SK-N-SH (cell line): Measurements from ENCODE around the gene LIPE. TPM values are rescaled to one million over a fixed set of nuclear protein-coding genes. Genes with fewer than 3 reads are reported as not detected.

ENCODE experiments used
- CTCF ChIA-PET: fragments of 300-600, 350-600 bp; formaldehyde crosslinking; extraction: SDS; loops from one replicate; lab custom pipeline; 2021; lab: Yijun Ruan, JAX
- POLR2A ChIA-PET: fragments of 350-600 bp; sonication (Branson Sonifier 250); formaldehyde crosslinking; extraction: SDS; loops from one replicate; lab custom pipeline; 2020; ENCODE audit warnings: antibody characterized with exemption, inconsistent platforms; lab: Yijun Ruan, JAX
- DNase-seq: peaks from one replicate; pipeline ENCODE4 v3.0.0; 2012
- H2AFZ ChIP-seq: fragments of 200-600 bp; sonication (generic); 2 replicates; pipeline ENCODE4 v1.8.1; 2016; ENCODE audit warnings: antibody characterized with exemption, mild to moderate bottlenecking, low read depth
- H3F3A ChIP-seq: fragments of 200-600 bp; sonication (generic); replicated peaks from 2 replicates; pipeline ENCODE3; 2016; ENCODE audit warnings: antibody characterized with exemption, mild to moderate bottlenecking; ENCODE audit not compliant: insufficient read depth
- H3K27ac ChIP-seq, 2 experiments: fragments of 200-500 bp in 1 of 2; fragments of 200-600 bp in 1 of 2; sonication (Bioruptor generic) in 1 of 2; sonication (generic), shearing (Covaris generic) in 1 of 2; 2 replicates each; pipeline versions ENCODE4 v1.5.1 to v1.6.1; 2014 to 2016; ENCODE audit warnings: low read depth in 2 of 2, inconsistent platforms in 1 of 2, low read length in 1 of 2, mild to moderate bottlenecking in 1 of 2, mixed read lengths in 1 of 2
- H3K27me3 ChIP-seq: fragments of 200-600 bp; sonication (generic), shearing (Covaris generic); 2 replicates; pipeline ENCODE4 v1.6.1; 2016; ENCODE audit warnings: mixed run types; ENCODE audit not compliant: insufficient read depth
- H3K36me3 ChIP-seq, 2 experiments: fragments of 200-500 bp in 1 of 2; fragments of 200-600 bp in 1 of 2; sonication (Bioruptor generic) in 1 of 2; sonication (generic) in 1 of 2; replicated peaks in 1 of 2; 2 replicates each; pipeline versions ENCODE3 to v1.5.1; 2014 to 2016; ENCODE audit warnings: low read length in 1 of 2, mild to moderate bottlenecking in 1 of 2; ENCODE audit not compliant: insufficient read depth in 2 of 2, control insufficient read depth in 1 of 2
- H3K4me1 ChIP-seq, 2 experiments: fragments of 200-500 bp in 1 of 2; fragments of 200-600 bp in 1 of 2; sonication (Bioruptor generic) in 1 of 2; sonication (generic), shearing (Covaris generic) in 1 of 2; 2 replicates each; pipeline versions ENCODE4 v1.5.1 to v1.6.1; 2014 to 2016; ENCODE audit warnings: low read depth in 1 of 2, low read length in 1 of 2, mixed run types in 1 of 2; ENCODE audit not compliant: insufficient read depth in 2 of 2, control insufficient read depth in 1 of 2
- H3K4me2 ChIP-seq: fragments of 200-600 bp; sonication (generic), shearing (Covaris generic); 2 replicates; pipeline ENCODE4 v1.6.1; 2017; ENCODE audit warnings: mixed run types
- H3K4me3 ChIP-seq, 2 experiments: fragments of 200-500 bp in 1 of 2; fragments of 200-600 bp in 1 of 2; sonication (Bioruptor generic) in 1 of 2; sonication (generic), shearing (Covaris generic) in 1 of 2; 2 replicates each; pipeline versions ENCODE4 v1.5.1 to v1.8.1; 2014 to 2016; ENCODE audit warnings: low read depth in 2 of 2, inconsistent platforms in 1 of 2, low read length in 1 of 2, mild to moderate bottlenecking in 1 of 2, mixed read lengths in 1 of 2, moderate library complexity in 1 of 2
- H3K79me2 ChIP-seq: fragments of 200-600 bp; sonication (generic); 2 replicates; pipeline ENCODE4 v1.8.1; 2017; ENCODE audit warnings: mild to moderate bottlenecking; ENCODE audit not compliant: insufficient read depth
- H3K9ac ChIP-seq: fragments of 200-600 bp; sonication (generic); 2 replicates; pipeline ENCODE4 v1.6.1; 2017; ENCODE audit warnings: mixed run types
- H3K9me2 ChIP-seq: fragments of 200-600 bp; sonication (generic); 2 replicates; pipeline ENCODE4 v1.6.1; 2017; ENCODE audit warnings: mixed run types
- H3K9me3 ChIP-seq: fragments of 200-600 bp; sonication (generic); 2 replicates; pipeline ENCODE4 v1.6.1; 2017; ENCODE audit warnings: mixed run types, mild to moderate bottlenecking, moderate library complexity
- H4K20me1 ChIP-seq: fragments of 200-600 bp; sonication (generic); 2 replicates; pipeline ENCODE4 v1.6.1; 2017; ENCODE audit warnings: mild to moderate bottlenecking, mixed run types; ENCODE audit not compliant: insufficient read depth
- CHD2 ChIP-seq: fragments of 150-350 bp; IDR thresholded peaks from 2 replicates; pipeline ENCODE4 v1.6.1; 2018; ENCODE audit warnings: low read length; ENCODE audit not compliant: partially characterized antibody
- ELF1 ChIP-seq: IDR thresholded peaks from 2 replicates; pipeline ENCODE4 v1.4.0; 2012
- EP300 ChIP-seq, 2 experiments: IDR thresholded peaks; 2 replicates each; pipeline versions ENCODE4 v1.4.0 to v1.6.1; 2012; ENCODE audit warnings: borderline replicate concordance in 1 of 2, low read depth in 1 of 2, low read length in 1 of 2
- FOSL2 ChIP-seq: IDR thresholded peaks from 2 replicates; pipeline ENCODE4 v1.4.0; 2012; ENCODE audit warnings: low read depth, mild to moderate bottlenecking, moderate library complexity, borderline replicate concordance
- FOXJ3 ChIP-seq: sonication (generic); formaldehyde crosslinking; IDR thresholded peaks from 2 replicates; pipeline ENCODE4 v1.5.1; 2020; ENCODE audit warnings: mild to moderate bottlenecking, missing genetic modification reagents
- GATA2 ChIP-seq: sonication (generic); formaldehyde crosslinking; IDR thresholded peaks from 2 replicates; pipeline ENCODE4 v1.5.0; 2020; ENCODE audit warnings: mild to moderate bottlenecking, missing genetic modification reagents
- JUND ChIP-seq: IDR thresholded peaks from 2 replicates; pipeline ENCODE4 v1.4.0; 2012
- MEF2A ChIP-seq: IDR thresholded peaks from 2 replicates; pipeline ENCODE4 v1.4.0; 2012; ENCODE audit warnings: low read depth, borderline replicate concordance
- NFIC ChIP-seq: IDR thresholded peaks from 2 replicates; pipeline ENCODE4 v1.4.0; 2012; ENCODE audit warnings: borderline replicate concordance
- RAD21 ChIP-seq: IDR thresholded peaks from 2 replicates; pipeline ENCODE4 v1.6.1; 2012; ENCODE audit warnings: mild to moderate bottlenecking, low read length
- RCOR1 ChIP-seq: fragments of 150-350 bp; IDR thresholded peaks from 2 replicates; pipeline ENCODE4 v1.6.1; 2017; ENCODE audit warnings: antibody characterized with exemption, low read length
- RFX5 ChIP-seq: IDR thresholded peaks from 2 replicates; pipeline ENCODE4 v1.6.1; 2012; ENCODE audit warnings: mild to moderate bottlenecking, improper control_type of control experiment, low read length
- RXRA ChIP-seq: IDR thresholded peaks from 2 replicates; pipeline ENCODE4 v1.4.0; 2012; ENCODE audit warnings: low read depth, mild to moderate bottlenecking, borderline replicate concordance
- SIN3A ChIP-seq: IDR thresholded peaks from 2 replicates; pipeline ENCODE4 v1.6.1; 2012; ENCODE audit warnings: low read depth, mild to moderate bottlenecking, low read length, moderate library complexity, borderline replicate concordance
- SMC3 ChIP-seq: IDR thresholded peaks from 2 replicates; pipeline ENCODE4 v1.6.1; 2012; ENCODE audit warnings: low read depth, low read length, improper control_type of control experiment
- TAF1 ChIP-seq: IDR thresholded peaks from 2 replicates; pipeline ENCODE4 v1.6.1; 2012; ENCODE audit warnings: low read depth, mild to moderate bottlenecking, low read length, moderate library complexity, borderline replicate concordance
- TCF12 ChIP-seq: IDR thresholded peaks from 2 replicates; pipeline ENCODE4 v1.4.0; 2012
- YY1 ChIP-seq: IDR thresholded peaks from 2 replicates; pipeline ENCODE4 v1.4.0; 2012; ENCODE audit warnings: low read depth, mild to moderate bottlenecking
- WGBS: methylation state at CpG from one replicate; pipeline ENCODE4 v1.1.6; 2017; ENCODE audit warnings: low lambda C conversion rate; 5-methylcytosine and 5-hydroxymethylcytosine counted together
- polyA plus RNA-seq, 3 experiments: library from polyadenylated mRNA; depleted of rRNA; stranded (reverse); fragments of >200 nt; gene quantifications; 2 replicates each; pipeline ENCODE4 v1.2.3, GENCODE V29; 2012
- TF ChIP-seq, protein P1 (sequence below): fragments of 200-600 bp; sonication (generic); IDR thresholded peaks from 2 replicates; pipeline ENCODE4 v1.6.1; 2017; ENCODE audit warnings: antibody characterized with exemption, mild to moderate bottlenecking, moderate library complexity
- TF ChIP-seq, protein P2 (sequence below): IDR thresholded peaks from 2 replicates; pipeline ENCODE4 v1.4.0; 2012; ENCODE audit warnings: low read depth, borderline replicate concordance
- TF ChIP-seq, protein P3 (sequence below): IDR thresholded peaks from 2 replicates; pipeline ENCODE4; 2012
- TF ChIP-seq, protein P4 (sequence below): IDR thresholded peaks from 2 replicates; pipeline ENCODE4 v1.4.0; 2012; ENCODE audit warnings: low read depth
- TF ChIP-seq, protein P5 (sequence below): IDR thresholded peaks from 2 replicates; pipeline ENCODE4 v1.4.0; 2012; ENCODE audit warnings: low read depth, borderline replicate concordance

LIPE gene
- polyA plus RNA-seq, 1 of the 3 experiments (the other 2 are of a cell fraction) = 4.4 TPM

DNA sequence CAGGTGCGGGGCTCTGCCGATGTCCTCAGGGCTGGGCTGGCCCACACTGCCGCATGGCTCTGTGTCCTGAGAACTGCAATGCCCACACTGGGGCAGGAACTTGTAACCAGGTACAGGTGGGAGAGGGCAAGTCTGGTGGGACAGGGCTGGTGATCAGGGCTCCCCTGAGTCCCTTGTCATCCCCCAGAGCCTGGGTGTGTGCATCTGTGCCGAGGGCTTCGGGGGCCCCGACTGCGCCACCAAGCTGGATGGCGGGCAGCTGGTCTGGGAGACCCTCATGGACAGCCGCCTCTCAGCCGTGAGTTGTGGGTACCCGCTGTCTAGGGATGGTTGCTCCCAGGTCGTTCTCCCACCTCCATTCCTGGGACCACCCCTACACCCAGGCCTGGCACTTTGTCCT, 71.3 kb downstream of the LIPE start:
- TF ChIP-seq, protein P1, sequence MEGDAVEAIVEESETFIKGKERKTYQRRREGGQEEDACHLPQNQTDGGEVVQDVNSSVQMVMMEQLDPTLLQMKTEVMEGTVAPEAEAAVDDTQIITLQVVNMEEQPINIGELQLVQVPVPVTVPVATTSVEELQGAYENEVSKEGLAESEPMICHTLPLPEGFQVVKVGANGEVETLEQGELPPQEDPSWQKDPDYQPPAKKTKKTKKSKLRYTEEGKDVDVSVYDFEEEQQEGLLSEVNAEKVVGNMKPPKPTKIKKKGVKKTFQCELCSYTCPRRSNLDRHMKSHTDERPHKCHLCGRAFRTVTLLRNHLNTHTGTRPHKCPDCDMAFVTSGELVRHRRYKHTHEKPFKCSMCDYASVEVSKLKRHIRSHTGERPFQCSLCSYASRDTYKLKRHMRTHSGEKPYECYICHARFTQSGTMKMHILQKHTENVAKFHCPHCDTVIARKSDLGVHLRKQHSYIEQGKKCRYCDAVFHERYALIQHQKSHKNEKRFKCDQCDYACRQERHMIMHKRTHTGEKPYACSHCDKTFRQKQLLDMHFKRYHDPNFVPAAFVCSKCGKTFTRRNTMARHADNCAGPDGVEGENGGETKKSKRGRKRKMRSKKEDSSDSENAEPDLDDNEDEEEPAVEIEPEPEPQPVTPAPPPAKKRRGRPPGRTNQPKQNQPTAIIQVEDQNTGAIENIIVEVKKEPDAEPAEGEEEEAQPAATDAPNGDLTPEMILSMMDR = no peak
- no peak for TF ChIP-seq NFIC
- TF ChIP-seq, protein P2, sequence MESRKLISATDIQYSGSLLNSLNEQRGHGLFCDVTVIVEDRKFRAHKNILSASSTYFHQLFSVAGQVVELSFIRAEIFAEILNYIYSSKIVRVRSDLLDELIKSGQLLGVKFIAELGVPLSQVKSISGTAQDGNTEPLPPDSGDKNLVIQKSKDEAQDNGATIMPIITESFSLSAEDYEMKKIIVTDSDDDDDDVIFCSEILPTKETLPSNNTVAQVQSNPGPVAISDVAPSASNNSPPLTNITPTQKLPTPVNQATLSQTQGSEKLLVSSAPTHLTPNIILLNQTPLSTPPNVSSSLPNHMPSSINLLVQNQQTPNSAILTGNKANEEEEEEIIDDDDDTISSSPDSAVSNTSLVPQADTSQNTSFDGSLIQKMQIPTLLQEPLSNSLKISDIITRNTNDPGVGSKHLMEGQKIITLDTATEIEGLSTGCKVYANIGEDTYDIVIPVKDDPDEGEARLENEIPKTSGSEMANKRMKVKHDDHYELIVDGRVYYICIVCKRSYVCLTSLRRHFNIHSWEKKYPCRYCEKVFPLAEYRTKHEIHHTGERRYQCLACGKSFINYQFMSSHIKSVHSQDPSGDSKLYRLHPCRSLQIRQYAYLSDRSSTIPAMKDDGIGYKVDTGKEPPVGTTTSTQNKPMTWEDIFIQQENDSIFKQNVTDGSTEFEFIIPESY = no peak
- no peak for TF ChIP-seq YY1
- TF ChIP-seq SIN3A = no peak
- TF ChIP-seq, protein P3, sequence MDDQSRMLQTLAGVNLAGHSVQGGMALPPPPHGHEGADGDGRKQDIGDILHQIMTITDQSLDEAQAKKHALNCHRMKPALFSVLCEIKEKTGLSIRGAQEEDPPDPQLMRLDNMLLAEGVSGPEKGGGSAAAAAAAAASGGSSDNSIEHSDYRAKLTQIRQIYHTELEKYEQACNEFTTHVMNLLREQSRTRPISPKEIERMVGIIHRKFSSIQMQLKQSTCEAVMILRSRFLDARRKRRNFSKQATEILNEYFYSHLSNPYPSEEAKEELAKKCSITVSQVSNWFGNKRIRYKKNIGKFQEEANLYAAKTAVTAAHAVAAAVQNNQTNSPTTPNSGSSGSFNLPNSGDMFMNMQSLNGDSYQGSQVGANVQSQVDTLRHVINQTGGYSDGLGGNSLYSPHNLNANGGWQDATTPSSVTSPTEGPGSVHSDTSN = no peak
- TF ChIP-seq JUND = no peak
- TF ChIP-seq EP300 (IDR thresholded peaks at IDR 0.05; ENCODE audit: borderline replicate concordance in 1 of 2, low read depth in 1 of 2, low read length in 1 of 2) = no peak
- TF ChIP-seq FOXJ3 (CRISPR knock-in tag) = no peak
- TF ChIP-seq TCF12 = no peak
- no peak for TF ChIP-seq ELF1
- H2AFZ ChIP-seq = no peak overlapping the region
- H3K9ac ChIP-seq = no peak overlapping the region
- WGBS = 100% methylated on average over 3 of the region's 12 CpGs
- no peaks in the 10 kb centered on the region for H3K4me1 ChIP-seq
- H3K4me3 ChIP-seq = no peak overlapping the region
- no peaks in the 10 kb centered on the region for H3K9me3 ChIP-seq
- H3K9me2 ChIP-seq = no peaks in the 10 kb centered on the region
- peaks cover 0 to 22% of the 10 kb centered on the region in 2 experiments for H3K36me3 ChIP-seq
- H3K27me3 ChIP-seq = no peaks in the 10 kb centered on the region
- H3K4me2 ChIP-seq = no peak overlapping the region
- H3K79me2 ChIP-seq = no peaks in the 10 kb centered on the region
- no peaks in the 10 kb centered on the region for H3F3A ChIP-seq
- ChIA-PET POLR2A (no interaction called here), CTCF (interaction anchor here (1.0 to 1.6 kb wide), 2 partner anchors 12 to 15 kb away, joined by 3 to 5 read pairs; no protein-coding TSS in a partner anchor)
- no peaks in the 10 kb centered on the region for H4K20me1 ChIP-seq
- no peak for DNase-seq
- no peak overlapping the region for H3K27ac ChIP-seq

DNA sequence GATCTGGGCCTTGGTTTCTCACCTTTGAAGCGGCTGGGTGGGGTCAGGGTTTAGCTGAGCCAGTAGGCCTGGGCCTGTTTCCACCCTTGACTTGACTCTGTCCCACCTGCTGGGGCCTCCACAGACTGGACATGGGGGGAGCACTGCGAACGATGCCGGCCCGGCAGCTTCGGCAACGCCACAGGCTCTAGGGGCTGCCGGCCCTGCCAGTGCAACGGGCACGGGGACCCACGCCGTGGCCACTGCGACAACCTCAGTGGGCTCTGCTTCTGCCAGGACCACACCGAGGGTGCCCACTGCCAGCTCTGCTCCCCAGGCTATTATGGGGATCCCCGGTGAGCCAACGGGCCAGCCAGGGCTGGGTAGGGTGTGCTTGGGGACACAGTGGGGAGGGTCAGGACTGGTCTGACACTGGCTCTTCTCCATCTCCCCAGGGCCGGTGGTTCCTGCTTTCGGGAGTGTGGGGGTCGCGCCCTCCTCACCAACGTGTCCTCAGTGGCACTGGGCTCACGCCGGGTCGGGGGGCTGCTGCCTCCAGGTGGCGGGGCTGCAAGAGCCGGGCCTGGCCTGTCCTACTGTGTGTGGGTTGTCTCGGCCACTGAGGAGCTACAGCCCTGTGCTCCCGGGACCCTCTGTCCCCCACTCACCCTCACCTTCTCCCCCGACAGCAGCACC, 73.7 kb downstream of the LIPE start:
- Histone ChIP-seq H3K79me2 (no peaks in the 10 kb centered on the region), H3K4me2 (no peak overlapping the region), H3F3A (no peaks in the 10 kb centered on the region), H3K27me3 (no peaks in the 10 kb centered on the region), H3K9me2 (no peaks in the 10 kb centered on the region), H4K20me1 (no peaks in the 10 kb centered on the region), H3K4me3 (no peak overlapping the region), H3K36me3 (peaks cover 0 to 20% of the 10 kb centered on the region in 2 experiments), H2AFZ (no peak overlapping the region), H3K9ac (no peak overlapping the region), H3K4me1 (no peaks in the 10 kb centered on the region), H3K27ac (no peak overlapping the region), H3K9me3 (no peaks in the 10 kb centered on the region)
- ChIA-PET POLR2A (interaction anchor here (0.6 kb wide), 1 partner anchor 116 kb away, joined by 3 read pairs; no protein-coding TSS in a partner anchor), CTCF (no interaction called here)
- DNase-seq = no peak
- TF ChIP-seq ELF1 (no peak), YY1 (no peak), JUND (no peak), RAD21 (no peak), RXRA (no peak), SMC3 (no peak), CHD2 (no peak), EP300 (IDR thresholded peaks at IDR 0.05; ENCODE audit: borderline replicate concordance in 1 of 2, low read depth in 1 of 2, low read length in 1 of 2) (no peak), GATA2 (CRISPR knock-in tag) (no peak), NFIC (no peak), RCOR1 (no peak), FOSL2 (no peak), MEF2A (no peak), TAF1 (no peak), RFX5 (no peak)
- TF ChIP-seq, protein P4, sequence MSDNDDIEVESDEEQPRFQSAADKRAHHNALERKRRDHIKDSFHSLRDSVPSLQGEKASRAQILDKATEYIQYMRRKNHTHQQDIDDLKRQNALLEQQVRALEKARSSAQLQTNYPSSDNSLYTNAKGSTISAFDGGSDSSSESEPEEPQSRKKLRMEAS = no peak
- TF ChIP-seq, protein P5, sequence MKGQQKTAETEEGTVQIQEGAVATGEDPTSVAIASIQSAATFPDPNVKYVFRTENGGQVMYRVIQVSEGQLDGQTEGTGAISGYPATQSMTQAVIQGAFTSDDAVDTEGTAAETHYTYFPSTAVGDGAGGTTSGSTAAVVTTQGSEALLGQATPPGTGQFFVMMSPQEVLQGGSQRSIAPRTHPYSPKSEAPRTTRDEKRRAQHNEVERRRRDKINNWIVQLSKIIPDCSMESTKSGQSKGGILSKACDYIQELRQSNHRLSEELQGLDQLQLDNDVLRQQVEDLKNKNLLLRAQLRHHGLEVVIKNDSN = no peak
- WGBS = 94% methylated on average over 2 of the region's 29 CpGs
